Measurements from ENCODE around the gene UGP2. TPM values are rescaled to one million over a fixed set of nuclear protein-coding genes. Genes with fewer than 3 reads are reported as not detected.

The UGP2 gene
- polyA plus RNA-seq, 3 donors: 22.3 to 71.8 (median 49.9) TPM

- no peaks in the 10 kb centered on the region for H4K20me1 ChIP-seq (ENCODE audit: insufficient read depth, low read length)
- H3K9me3 ChIP-seq (replicated peaks in 1 of 2; ENCODE audit: control insufficient read depth in 1 of 2, insufficient read depth in 1 of 2, low read length in 2 of 2): no peaks in the 10 kb centered on the region
- no peak overlapping the region for H3K4me2 ChIP-seq (replicated peaks; ENCODE audit: extremely low read depth, low read length, poor library complexity, severe bottlenecking)
- Mint-ChIP-seq H3K36me3 (peaks cover 75 to 84% of the 10 kb centered on the region in 2 donors), H3K4me3 (no peak overlapping the region), H3K9me3 (no peaks in the 10 kb centered on the region), H3K27ac (no peak overlapping the region), H3K4me1 (no peaks in the 10 kb centered on the region), H3K27me3 (ENCODE audit: low read depth in 3 of 3) (peaks cover 0 to 1% (median 0%) of the 10 kb centered on the region in 3 donors)
- H3K79me2 ChIP-seq (ENCODE audit: insufficient read depth, low read length): no peaks in the 10 kb centered on the region
- no peak overlapping the region for H3K4me3 ChIP-seq (replicated peaks in 1 of 3; ENCODE audit: low read depth in 2 of 3, low read length in 3 of 3)
- TF ChIP-seq CTCF (IDR thresholded peaks at IDR 0.05): no peak
- peaks cover 87 to 100% of the 10 kb centered on the region in 2 donors for H3K36me3 ChIP-seq (replicated peaks in 1 of 2; ENCODE audit: control insufficient read depth in 1 of 2, insufficient read depth in 2 of 2, low read length in 2 of 2)
- no peak overlapping the region for H3K9ac ChIP-seq (ENCODE audit: insufficient read depth, low read length, poor library complexity, severe bottlenecking)
- no peak overlapping the region for H3K27ac ChIP-seq (ENCODE audit: low read depth in 1 of 2, low read length in 2 of 2)
- 95% methylated on average over 2 of the region's 2 CpGs for WGBS (ENCODE audit: insufficient coverage)
- DNase-seq: no peak
- no peaks in the 10 kb centered on the region for H3K4me1 ChIP-seq (ENCODE audit: control insufficient read depth in 1 of 2, insufficient read depth in 2 of 2, low read length in 2 of 2)
- intact Hi-C loops (cut with micrococcal nuclease): no loop called here
- no peaks in the 10 kb centered on the region for H3K27me3 ChIP-seq (ENCODE audit: control insufficient read depth in 2 of 2, insufficient read depth in 2 of 2, low read length in 2 of 2)
- no peak overlapping the region for H2AFZ ChIP-seq (ENCODE audit: insufficient read depth, low read depth, low read length, poor library complexity, severe bottlenecking)
Observed at GRCh38 chr2:63893163-63893562, 51.5 kb downstream of the UGP2 start.

GRCh38 chr2:63894167-63894566 lies 52.5 kb downstream of the UGP2 start:
- no peak overlapping the region for H3K9ac ChIP-seq (ENCODE audit: insufficient read depth, low read length, poor library complexity, severe bottlenecking)
- H3K4me3 ChIP-seq (replicated peaks in 1 of 3; ENCODE audit: low read depth in 2 of 3, low read length in 3 of 3): no peak overlapping the region
- H3K4me1 ChIP-seq (ENCODE audit: control insufficient read depth in 1 of 2, insufficient read depth in 2 of 2, low read length in 2 of 2): no peaks in the 10 kb centered on the region
- DNase-seq: no peak
- Mint-ChIP-seq H3K27ac (no peak overlapping the region), H3K36me3 (peaks cover 78 to 86% of the 10 kb centered on the region in 2 donors), H3K4me1 (no peaks in the 10 kb centered on the region), H3K27me3 (ENCODE audit: low read depth in 3 of 3) (peaks cover 0 to 1% (median 0%) of the 10 kb centered on the region in 3 donors), H3K9me3 (no peaks in the 10 kb centered on the region), H3K4me3 (no peak overlapping the region)
- no peaks in the 10 kb centered on the region for H4K20me1 ChIP-seq (ENCODE audit: insufficient read depth, low read length)
- no peak for TF ChIP-seq CTCF (IDR thresholded peaks at IDR 0.05)
- no peak overlapping the region for H3K27ac ChIP-seq (ENCODE audit: low read depth in 1 of 2, low read length in 2 of 2)
- no peaks in the 10 kb centered on the region for H3K79me2 ChIP-seq (ENCODE audit: insufficient read depth, low read length)
- no CpG with 5 or more reads among the region's 1 CpG for WGBS (ENCODE audit: insufficient coverage)
- H3K9me3 ChIP-seq (replicated peaks in 1 of 2; ENCODE audit: control insufficient read depth in 1 of 2, insufficient read depth in 1 of 2, low read length in 2 of 2): no peaks in the 10 kb centered on the region
- intact Hi-C loops (cut with micrococcal nuclease): no loop called here
- H3K27me3 ChIP-seq (ENCODE audit: control insufficient read depth in 2 of 2, insufficient read depth in 2 of 2, low read length in 2 of 2): no peaks in the 10 kb centered on the region
- H3K4me2 ChIP-seq (replicated peaks; ENCODE audit: extremely low read depth, low read length, poor library complexity, severe bottlenecking): no peak overlapping the region
- H2AFZ ChIP-seq (ENCODE audit: insufficient read depth, low read depth, low read length, poor library complexity, severe bottlenecking): no peak overlapping the region
- H3K36me3 ChIP-seq (replicated peaks in 1 of 2; ENCODE audit: control insufficient read depth in 1 of 2, insufficient read depth in 2 of 2, low read length in 2 of 2): peaks cover 93 to 100% of the 10 kb centered on the region in 2 donors
